ENCODE measurements around the gene MPZL3. TPM values are rescaled to one million over a fixed set of nuclear protein-coding genes. Genes with fewer than 3 reads are reported as not detected.

The MPZL3 gene
- total and polyA plus RNA-seq, 2 experiments from 2014 or later, result 0.92 to 2.9 TPM

DNA sequence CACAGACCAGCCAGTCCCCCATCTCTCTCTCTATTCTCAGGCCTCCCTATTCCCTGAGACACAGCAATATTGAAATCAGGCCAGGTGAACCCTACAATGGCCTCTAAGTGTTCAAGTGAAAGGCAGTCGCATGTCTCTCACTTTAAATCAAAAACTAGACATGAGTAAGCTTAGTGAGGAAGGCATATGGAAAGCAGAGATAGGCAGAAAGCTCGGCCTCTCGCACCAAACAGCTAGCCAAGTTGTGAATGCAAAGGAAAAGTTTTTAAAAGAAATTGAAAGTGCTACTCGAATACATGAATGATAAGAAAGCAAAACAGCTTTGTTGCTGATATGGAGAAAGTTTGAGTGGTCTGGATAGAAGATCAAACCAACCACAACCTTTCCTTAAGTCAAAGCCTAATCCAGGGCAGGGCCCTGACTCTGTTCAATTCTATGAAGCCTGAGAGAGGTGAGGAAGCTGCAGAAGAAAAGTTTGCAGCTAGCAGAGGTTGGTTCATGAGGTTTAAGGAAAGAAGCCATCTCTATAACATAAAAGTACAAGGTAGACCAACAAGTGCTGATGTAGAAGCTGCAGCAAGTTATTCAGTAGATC lies 31.7 kb upstream of the MPZL3 start:
- TF ChIP-seq, protein P1, sequence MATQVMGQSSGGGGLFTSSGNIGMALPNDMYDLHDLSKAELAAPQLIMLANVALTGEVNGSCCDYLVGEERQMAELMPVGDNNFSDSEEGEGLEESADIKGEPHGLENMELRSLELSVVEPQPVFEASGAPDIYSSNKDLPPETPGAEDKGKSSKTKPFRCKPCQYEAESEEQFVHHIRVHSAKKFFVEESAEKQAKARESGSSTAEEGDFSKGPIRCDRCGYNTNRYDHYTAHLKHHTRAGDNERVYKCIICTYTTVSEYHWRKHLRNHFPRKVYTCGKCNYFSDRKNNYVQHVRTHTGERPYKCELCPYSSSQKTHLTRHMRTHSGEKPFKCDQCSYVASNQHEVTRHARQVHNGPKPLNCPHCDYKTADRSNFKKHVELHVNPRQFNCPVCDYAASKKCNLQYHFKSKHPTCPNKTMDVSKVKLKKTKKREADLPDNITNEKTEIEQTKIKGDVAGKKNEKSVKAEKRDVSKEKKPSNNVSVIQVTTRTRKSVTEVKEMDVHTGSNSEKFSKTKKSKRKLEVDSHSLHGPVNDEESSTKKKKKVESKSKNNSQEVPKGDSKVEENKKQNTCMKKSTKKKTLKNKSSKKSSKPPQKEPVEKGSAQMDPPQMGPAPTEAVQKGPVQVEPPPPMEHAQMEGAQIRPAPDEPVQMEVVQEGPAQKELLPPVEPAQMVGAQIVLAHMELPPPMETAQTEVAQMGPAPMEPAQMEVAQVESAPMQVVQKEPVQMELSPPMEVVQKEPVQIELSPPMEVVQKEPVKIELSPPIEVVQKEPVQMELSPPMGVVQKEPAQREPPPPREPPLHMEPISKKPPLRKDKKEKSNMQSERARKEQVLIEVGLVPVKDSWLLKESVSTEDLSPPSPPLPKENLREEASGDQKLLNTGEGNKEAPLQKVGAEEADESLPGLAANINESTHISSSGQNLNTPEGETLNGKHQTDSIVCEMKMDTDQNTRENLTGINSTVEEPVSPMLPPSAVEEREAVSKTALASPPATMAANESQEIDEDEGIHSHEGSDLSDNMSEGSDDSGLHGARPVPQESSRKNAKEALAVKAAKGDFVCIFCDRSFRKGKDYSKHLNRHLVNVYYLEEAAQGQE (IDR thresholded peaks at IDR 0.05; ENCODE audit: unreplicated experiment), result no peak
- H3K4me1 Mint-ChIP-seq, result no peaks in the 10 kb centered on the region
- Histone ChIP-seq H3K79me2 (replicated peaks; ENCODE audit: insufficient read depth) (no peaks in the 10 kb centered on the region), H3K4me2 (no peak overlapping the region), H3K4me3 (no peak overlapping the region), H2AFZ (no peak overlapping the region), H3F3A (replicated peaks; ENCODE audit: low read depth) (no peaks in the 10 kb centered on the region), H4K20me1 (replicated peaks; ENCODE audit: insufficient read depth) (no peaks in the 10 kb centered on the region), H3K27me3 (ENCODE audit: insufficient read depth) (no peaks in the 10 kb centered on the region), H3K27ac (ENCODE audit: low read depth) (no peak overlapping the region), H3K4me1 (ENCODE audit: insufficient read depth) (no peaks in the 10 kb centered on the region), H3K36me3 (ENCODE audit: insufficient read depth) (no peaks in the 10 kb centered on the region), H3K9me2 (ENCODE audit: insufficient read depth) (no peaks in the 10 kb centered on the region)
- no peaks in the 10 kb centered on the region for H3K36me3 Mint-ChIP-seq (ENCODE audit: low read depth)
- ATAC-seq (no peak), DNase-seq (ENCODE audit: low spot score) (no peak)
- no peaks in the 10 kb centered on the region for H3K27me3 Mint-ChIP-seq (ENCODE audit: insufficient read depth, low read depth, poor library complexity)
- no peak overlapping the region for H3K27ac Mint-ChIP-seq
- no peak overlapping the region for H3K4me3 Mint-ChIP-seq
- no peaks in the 10 kb centered on the region for H3K9me3 Mint-ChIP-seq

DNA sequence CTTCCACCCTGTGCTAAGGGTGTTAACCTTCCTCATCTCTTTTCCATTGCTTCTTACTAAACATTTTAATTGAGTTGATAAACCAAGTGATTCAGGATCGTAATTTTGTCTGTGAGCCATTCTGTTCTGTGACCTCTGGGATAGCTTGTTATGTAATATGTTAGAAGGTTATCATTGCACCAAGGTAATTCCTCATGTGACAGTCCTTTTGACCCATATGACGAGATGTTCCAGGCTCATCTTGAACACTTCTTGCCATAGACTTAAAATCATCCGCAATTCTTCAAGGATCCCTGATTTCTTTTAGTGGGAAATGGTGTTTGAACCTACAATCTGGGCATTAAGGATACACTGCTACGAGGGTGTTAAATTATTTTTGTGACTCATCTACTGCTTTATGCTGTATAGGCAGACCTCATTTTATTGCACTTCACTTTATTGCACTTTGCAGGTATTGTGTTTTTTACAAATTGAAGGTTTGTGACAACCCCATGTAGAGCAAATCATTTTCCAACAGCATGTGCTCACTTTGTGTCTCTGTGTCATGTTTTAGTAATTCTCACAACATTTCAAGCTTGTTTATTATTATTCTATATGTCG lies 31.0 kb upstream of the MPZL3 start:
- Mint-ChIP-seq H3K36me3 (ENCODE audit: low read depth) (no peaks in the 10 kb centered on the region), H3K27ac (no peak overlapping the region), H3K27me3 (ENCODE audit: insufficient read depth, low read depth, poor library complexity) (no peaks in the 10 kb centered on the region), H3K4me3 (no peak overlapping the region), H3K9me3 (no peaks in the 10 kb centered on the region), H3K4me1 (no peaks in the 10 kb centered on the region)
- DNase-seq (ENCODE audit: low spot score) (no peak), ATAC-seq (no peak)
- no peak overlapping the region for H3K4me2 ChIP-seq
- TF ChIP-seq, protein P1 (IDR thresholded peaks at IDR 0.05; ENCODE audit: unreplicated experiment), result no peak
- no peak for TF ChIP-seq STAT1 (IDR thresholded peaks at IDR 0.05; ENCODE audit: unreplicated experiment)
- H3K4me3 ChIP-seq, result no peak overlapping the region
- no peak overlapping the region for H3K27ac ChIP-seq (ENCODE audit: low read depth)
- no peaks in the 10 kb centered on the region for H3K27me3 ChIP-seq (ENCODE audit: insufficient read depth)
- H3K79me2 ChIP-seq (replicated peaks; ENCODE audit: insufficient read depth), result no peaks in the 10 kb centered on the region
- H3K4me1 ChIP-seq (ENCODE audit: insufficient read depth), result no peaks in the 10 kb centered on the region
- H2AFZ ChIP-seq, result 0 out of 2 replicates have a peak overlapping the region, but pooled peaks have one; percentile 38
- no peaks in the 10 kb centered on the region for H3K36me3 ChIP-seq (ENCODE audit: insufficient read depth)
- H4K20me1 ChIP-seq (replicated peaks; ENCODE audit: insufficient read depth), result no peaks in the 10 kb centered on the region
- H3F3A ChIP-seq (replicated peaks; ENCODE audit: low read depth), result no peaks in the 10 kb centered on the region
- H3K9me2 ChIP-seq (ENCODE audit: insufficient read depth), result no peaks in the 10 kb centered on the region

Measured in GM23338 (cell line).